GM12878 (cell line): ENCODE measurements around the gene POLN. TPM values are rescaled to one million over a fixed set of nuclear protein-coding genes. Genes with fewer than 3 reads are reported as not detected.

Experiments
- ATAC-seq: fragments of 200-7000 bp; cut with Tn5 transposase; 3 replicates; pipeline ENCODE4 v1.9.1; 2020; ENCODE audit warnings: mild to moderate bottlenecking, moderate library complexity
- BruUV-seq: library from RNA; stranded (reverse); fragments of 400-500 nt; replicated peaks from 2 replicates; lab custom pipeline; 2021; lab: Mats Ljungman, UMichigan
- CTCF ChIA-PET: fragments of 300-600 bp; sonication (Branson Sonifier 250); formaldehyde crosslinking; extraction: SDS; loops from one replicate; lab custom pipeline; 2021; ENCODE audit warnings: inconsistent platforms; lab: Yijun Ruan, JAX
- POLR2A ChIA-PET: fragments of 350-600 bp; formaldehyde crosslinking; extraction: SDS; loops from one replicate; lab custom pipeline; 2021; ENCODE audit warnings: inconsistent platforms; lab: Charles Lee
- RAD21 ChIA-PET: fragments of 300-600 bp; sonication (Branson Sonifier 250); formaldehyde crosslinking; loops from one replicate; lab custom pipeline; 2023; ENCODE audit warnings: antibody characterized with exemption; ENCODE audit not compliant: unreplicated experiment; lab: Charles Lee
- SMC1A ChIA-PET: fragments of 300-600 bp; sonication (Branson Sonifier 250); formaldehyde crosslinking; loops from one replicate; lab custom pipeline; 2023; ENCODE audit not compliant: unreplicated experiment, uncharacterized antibody; lab: Charles Lee
- DNase-seq: peaks from one replicate; pipeline ENCODE4 v3.0.0-alpha.2; 2011; ENCODE audit warnings: low read depth, low spot score
- FAIRE-seq: peaks from 3 replicates; lab custom pipeline; 2011; peaks lifted over from hg19 to GRCh38; lab: Jason Lieb, UNC
- H2AFZ ChIP-seq: 2 replicates; pipeline ENCODE4 v1.6.0; 2011; ENCODE audit warnings: low read depth, low read length, control low read depth; ENCODE audit not compliant: control insufficient read depth
- H3K27ac ChIP-seq: 2 replicates; pipeline ENCODE4 v1.5.1; 2011; ENCODE audit warnings: control low read depth; ENCODE audit not compliant: control insufficient read depth, insufficient read depth
- H3K27me3 ChIP-seq, 2 experiments: replicated peaks in 1 of 2; 2 replicates each; pipeline versions ENCODE4 v1.6.0 to v1.6.1; 2011; ENCODE audit warnings: low read length in 1 of 2; ENCODE audit not compliant: control insufficient read depth in 2 of 2, insufficient read depth in 2 of 2
- H3K36me3 ChIP-seq, 2 experiments: 2 replicates each; pipeline ENCODE4 v1.5.1; 2011; ENCODE audit warnings: low read length in 1 of 2; ENCODE audit not compliant: control insufficient read depth in 2 of 2, insufficient read depth in 2 of 2
- H3K4me1 ChIP-seq: 2 replicates; pipeline ENCODE4 v1.6.1; 2011; ENCODE audit warnings: mild to moderate bottlenecking, low read length, moderate library complexity, mixed read lengths; ENCODE audit not compliant: control insufficient read depth, insufficient read depth
- H3K4me2 ChIP-seq: 2 replicates; pipeline ENCODE4 v1.6.0; 2011; ENCODE audit warnings: control low read depth; ENCODE audit not compliant: control insufficient read depth, insufficient read depth
- H3K4me3 ChIP-seq: fragments of 200-600 bp; sonication (generic); 2 replicates; pipeline ENCODE4 v1.5.1; 2016
- H3K79me2 ChIP-seq: 2 replicates; pipeline ENCODE4 v1.6.0; 2011; ENCODE audit warnings: low read length; ENCODE audit not compliant: control insufficient read depth, insufficient read depth
- H3K9ac ChIP-seq: 2 replicates; pipeline ENCODE4 v1.8.0; 2011; ENCODE audit warnings: low read length, control low read depth, mixed read lengths; ENCODE audit not compliant: control insufficient read depth, insufficient read depth
- H3K9me3 ChIP-seq: replicated peaks from 3 replicates; pipeline ENCODE4 v1.5.1; 2011; ENCODE audit warnings: mild to moderate bottlenecking, low read length; ENCODE audit not compliant: control insufficient read depth, insufficient read depth
- H4K20me1 ChIP-seq: 2 replicates; pipeline ENCODE4 v1.6.0; 2011; ENCODE audit not compliant: control insufficient read depth, insufficient read depth
- BACH1 ChIP-seq: fragments of 450-650 bp; IDR thresholded peaks from 2 replicates; pipeline ENCODE4 v1.6.1; 2017; ENCODE audit warnings: mild to moderate bottlenecking, borderline replicate concordance
- CHD2 ChIP-seq: IDR thresholded peaks from 2 replicates; pipeline ENCODE4 v1.6.1; 2011; ENCODE audit warnings: low read depth, low read length, improper control_type of control experiment, borderline replicate concordance
- RBBP5 ChIP-seq: fragments of 200-600 bp; sonication (generic); conservative IDR thresholded peaks from 2 replicates; pipeline ENCODE4 v1.6.1; 2016
- SMC3 ChIP-seq: IDR thresholded peaks from 2 replicates; pipeline ENCODE4 v1.6.1; 2011; ENCODE audit warnings: low read length, improper control_type of control experiment, borderline replicate concordance
- TCF12 ChIP-seq: IDR thresholded peaks from 2 replicates; pipeline ENCODE4 v1.6.1; 2011; ENCODE audit warnings: low read depth, mild to moderate bottlenecking, low read length
- USF2 ChIP-seq: IDR thresholded peaks from 2 replicates; pipeline ENCODE4 v1.6.1; 2011; ENCODE audit warnings: low read depth, low read length, improper control_type of control experiment, borderline replicate concordance
- ZNF217 ChIP-seq: fragments of 450-650 bp; IDR thresholded peaks from 2 replicates; pipeline ENCODE4 v1.6.1; 2017; ENCODE audit warnings: antibody characterized with exemption, mild to moderate bottlenecking
- WGBS: methylation state at CpG from one replicate; pipeline ENCODE4 v1.1.6; 2016; ENCODE audit warnings: low lambda C conversion rate; ENCODE audit not compliant: insufficient replicate concordance, insufficient coverage; ENCODE audit errors: missing lambda C conversion rate; 5-methylcytosine and 5-hydroxymethylcytosine counted together
- in situ Hi-C: fragments of 300-500 bp; cut with MboI; formaldehyde crosslinking; loops from 9 replicates; pipeline ENCODE4 v1.14.3; 2018; ENCODE audit warnings: mixed read lengths
- intact Hi-C: fragments of 100-400 bp; cut with micrococcal nuclease; formaldehyde crosslinking; loops from one replicate; pipeline ENCODE4 v1.14.2; 2022; ENCODE audit not compliant: unreplicated experiment
- polyA plus RNA-seq, 11 experiments: library from polyadenylated mRNA; depleted of rRNA in 4 of 11; unstranded in 6 of 11; stranded (reverse) in 5 of 11; fragments of >200 nt; fragmentation: Nextera tagmentation in 4 of 11; fragmentation: Illumina TruSeq in 1 of 11; extraction: Ambion mirVana in 4 of 11; extraction: Trizol in 1 of 11; gene quantifications; 1 replicate in 1 of 11; 2 replicates in 10 of 11; pipeline versions ENCODE4 v1.2.1 to v1.2.3, GENCODE V29; 2011 to 2016; ENCODE audit warnings: inconsistent platforms in 2 of 11, missing spikeins in 2 of 11, low read depth in 1 of 11
- total RNA-seq, 4 experiments: library from RNA; depleted of rRNA in 3 of 4; stranded (reverse); fragments of >200 nt in 3 of 4; fragmentation: Illumina TruSeq in 1 of 4; extraction: Trizol in 1 of 4; gene quantifications; 2 replicates each; pipeline versions ENCODE4 v1.2.1 to v1.2.3, GENCODE V29; 2013 to 2021
- TF ChIP-seq, protein P1 (sequence below): fragments of 450-650 bp; IDR thresholded peaks from 2 replicates; pipeline ENCODE4 v1.6.1; 2017; ENCODE audit warnings: mild to moderate bottlenecking, low read depth, inconsistent platforms; ENCODE audit not compliant: poor library complexity, severe bottlenecking

POLN gene
- total and polyA plus RNA-seq, 10 of the 15 experiments (the other 5 are each of a cell fraction or from before 2014, with no cell fraction given): 0.09 to 2.0 (median 0.95) TPM; not detected in 1

DNA sequence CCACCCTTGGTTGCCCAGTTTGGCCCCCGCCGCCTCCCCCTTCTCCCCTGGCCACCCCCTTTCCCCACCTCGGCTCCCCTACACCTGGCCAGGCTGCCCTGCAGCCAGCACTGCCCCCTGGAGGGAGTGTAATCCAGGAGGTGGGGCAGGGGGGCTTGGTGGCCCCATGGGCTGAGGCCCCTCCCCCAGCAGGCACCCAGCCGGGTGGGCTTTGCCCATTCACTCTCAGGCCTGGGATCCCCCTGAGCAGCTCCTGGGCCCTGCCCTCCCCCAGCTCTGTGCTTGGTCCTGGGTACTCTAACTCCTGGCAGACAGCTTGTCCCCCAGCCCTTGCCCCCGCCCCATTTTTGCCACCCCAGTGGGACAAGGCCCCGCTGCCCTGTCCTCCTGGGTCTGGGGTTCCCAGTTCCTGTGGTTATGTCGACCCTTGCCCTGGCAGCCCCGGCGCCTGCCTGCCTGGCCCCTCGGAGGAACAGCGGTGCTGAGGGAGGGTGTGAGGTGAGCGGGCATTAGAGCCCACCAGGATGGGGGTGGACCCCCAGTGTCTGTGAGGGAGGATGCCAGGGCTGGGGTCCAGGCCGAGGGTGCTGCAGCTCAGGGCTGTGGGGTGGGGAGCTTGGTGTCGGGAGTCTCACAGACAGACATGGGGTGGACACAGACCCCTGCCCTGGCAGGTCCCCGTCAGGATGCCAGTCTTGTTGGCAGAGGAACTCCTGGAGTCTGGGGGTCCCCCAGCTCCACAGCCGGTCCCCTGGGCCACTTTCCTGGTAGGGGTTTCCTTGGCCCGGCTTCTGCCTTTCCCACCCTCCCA is 172.6 kb downstream of the POLN start:
- ChIA-PET SMC1A (no interaction called here), POLR2A (no interaction called here), CTCF (no interaction called here), RAD21 (no interaction called here)
- no peaks in the 10 kb centered on the region for H3K79me2 ChIP-seq
- H4K20me1 ChIP-seq: no peaks in the 10 kb centered on the region
- ATAC-seq (no peak), DNase-seq (no peak), FAIRE-seq (no peak)
- no peak overlapping the region for H3K9ac ChIP-seq
- no peak overlapping the region for H3K27ac ChIP-seq
- no peaks in the 10 kb centered on the region for H3K36me3 ChIP-seq
- intact Hi-C loops (no loop called here), in situ Hi-C loops (no loop called here)
- no peaks in the 10 kb centered on the region for H3K27me3 ChIP-seq
- TF ChIP-seq, protein P1, sequence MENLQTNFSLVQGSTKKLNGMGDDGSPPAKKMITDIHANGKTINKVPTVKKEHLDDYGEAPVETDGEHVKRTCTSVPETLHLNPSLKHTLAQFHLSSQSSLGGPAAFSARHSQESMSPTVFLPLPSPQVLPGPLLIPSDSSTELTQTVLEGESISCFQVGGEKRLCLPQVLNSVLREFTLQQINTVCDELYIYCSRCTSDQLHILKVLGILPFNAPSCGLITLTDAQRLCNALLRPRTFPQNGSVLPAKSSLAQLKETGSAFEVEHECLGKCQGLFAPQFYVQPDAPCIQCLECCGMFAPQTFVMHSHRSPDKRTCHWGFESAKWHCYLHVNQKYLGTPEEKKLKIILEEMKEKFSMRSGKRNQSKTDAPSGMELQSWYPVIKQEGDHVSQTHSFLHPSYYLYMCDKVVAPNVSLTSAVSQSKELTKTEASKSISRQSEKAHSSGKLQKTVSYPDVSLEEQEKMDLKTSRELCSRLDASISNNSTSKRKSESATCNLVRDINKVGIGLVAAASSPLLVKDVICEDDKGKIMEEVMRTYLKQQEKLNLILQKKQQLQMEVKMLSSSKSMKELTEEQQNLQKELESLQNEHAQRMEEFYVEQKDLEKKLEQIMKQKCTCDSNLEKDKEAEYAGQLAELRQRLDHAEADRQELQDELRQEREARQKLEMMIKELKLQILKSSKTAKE: no peak
- TF ChIP-seq TCF12: no peak
- no peak for TF ChIP-seq CHD2
- no peak for TF ChIP-seq RBBP5
- no peak for TF ChIP-seq ZNF217
- TF ChIP-seq BACH1: no peak
- TF ChIP-seq USF2: no peak
- TF ChIP-seq SMC3: no peak
- H2AFZ ChIP-seq: no peak overlapping the region
- H3K4me3 ChIP-seq: no peak overlapping the region
- no TSS peak for BruUV-seq
- WGBS: 32% methylated on average over 13 of the region's 17 CpGs
- H3K4me1 ChIP-seq: no peaks in the 10 kb centered on the region
- H3K9me3 ChIP-seq: no peaks in the 10 kb centered on the region
- H3K4me2 ChIP-seq: no peak overlapping the region
